GM21528 (cell line): Measurements from ENCODE around the gene FXYD7.
"Not testable (repeated sequence)": the region's sequence is repeated elsewhere in the genome, so short reads cannot be mapped to it uniquely, and the experiment has no call there.

Experiments
- ATAC-seq: cut with Tn5 transposase; IDR thresholded peaks from one replicate; pipeline ENCODE4 v1.9.1; 2021; ENCODE audit warnings: mild to moderate bottlenecking, moderate library complexity; ENCODE audit not compliant: unreplicated experiment, low FRiP score

Gene FXYD7, protein sequence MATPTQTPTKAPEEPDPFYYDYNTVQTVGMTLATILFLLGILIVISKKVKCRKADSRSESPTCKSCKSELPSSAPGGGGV

GRCh38 chr19:35143231-35143715 is at the start of gene FXYD7:
FXYD7 (plus strand) TSS chr19:35143255; CDS start chr19:35143334, 79 bp downstream.
- no peak for ATAC-seq

- ATAC-seq, result no peak
These were observed 49.6 kb upstream of the FXYD7 start for GRCh38 chr19:35093430-35093829.

GRCh38 chr19:35093941-35094647 is 49.0 kb upstream of the FXYD7 start:
- ATAC-seq, result no peak

- ATAC-seq, result no peak
These were observed 48.4 kb upstream of the FXYD7 start for GRCh38 chr19:35094656-35095055.

DNA sequence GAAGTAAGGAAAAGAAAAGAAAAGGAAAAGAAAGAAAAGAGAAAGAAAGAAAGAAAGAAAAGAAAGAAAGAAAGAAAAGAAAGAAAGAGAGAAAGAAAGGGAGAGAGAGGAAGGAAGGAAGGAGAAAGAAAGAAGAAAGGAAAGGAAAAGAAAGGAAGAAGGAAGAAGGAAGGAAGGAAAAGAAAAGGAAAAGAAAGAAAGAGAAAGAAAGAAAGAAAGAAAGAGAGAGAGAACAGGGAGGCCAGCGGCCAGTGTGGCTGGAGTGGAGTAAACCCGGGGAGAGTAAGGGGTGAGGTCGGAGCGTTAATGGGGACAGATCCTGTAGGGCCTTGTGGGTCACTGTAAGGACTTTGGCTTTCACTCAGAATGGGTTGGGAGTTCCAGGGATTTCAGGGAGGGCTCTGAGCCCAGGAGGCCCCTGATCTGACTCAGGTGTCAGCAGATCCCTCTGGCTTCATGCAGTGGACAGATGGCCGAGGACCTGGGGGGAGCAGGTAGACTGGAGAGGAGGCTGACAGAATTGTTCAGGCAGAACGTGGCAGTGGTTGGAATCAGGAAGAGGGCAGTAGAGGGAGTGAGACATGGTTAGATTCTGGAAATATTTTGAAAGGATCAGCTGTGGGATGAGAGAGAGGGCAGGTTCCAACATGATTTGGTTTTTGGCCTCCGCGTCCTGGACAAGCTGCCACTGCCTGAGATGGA is 47.2 kb upstream of the FXYD7 start:
- ATAC-seq, result no peak

DNA sequence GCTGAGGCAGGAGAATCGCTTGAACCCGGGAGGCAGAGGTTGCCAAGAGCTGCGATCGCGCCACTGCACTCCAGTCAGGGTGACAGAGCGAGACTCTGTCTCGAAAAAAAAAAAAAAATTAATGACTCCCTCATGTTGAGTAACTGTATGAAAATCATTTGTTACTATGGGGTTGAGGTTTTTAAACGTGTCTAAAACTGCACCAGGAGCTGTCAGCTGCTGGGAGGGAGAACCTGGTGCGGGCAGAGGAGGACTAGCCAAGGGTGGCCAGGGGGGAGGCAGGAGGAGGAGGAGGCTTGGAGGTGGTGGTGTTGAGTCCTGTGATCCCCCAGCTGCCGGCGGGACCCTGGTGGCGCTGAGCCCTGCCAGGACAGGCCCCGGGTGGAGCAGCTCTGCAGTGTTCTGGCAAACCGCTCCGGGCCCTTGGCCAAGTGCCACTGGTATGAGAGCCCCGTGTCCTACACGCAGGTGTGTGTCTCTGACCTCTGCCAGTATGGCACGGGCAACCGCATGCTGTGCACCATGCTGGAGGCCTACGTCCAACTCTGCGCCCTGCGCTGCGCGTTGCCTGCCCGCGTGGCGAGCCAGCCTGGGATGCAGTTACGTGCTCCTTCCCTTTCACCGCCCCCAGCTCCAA is 44.5 kb upstream of the FXYD7 start:
- no peak for ATAC-seq

DNA sequence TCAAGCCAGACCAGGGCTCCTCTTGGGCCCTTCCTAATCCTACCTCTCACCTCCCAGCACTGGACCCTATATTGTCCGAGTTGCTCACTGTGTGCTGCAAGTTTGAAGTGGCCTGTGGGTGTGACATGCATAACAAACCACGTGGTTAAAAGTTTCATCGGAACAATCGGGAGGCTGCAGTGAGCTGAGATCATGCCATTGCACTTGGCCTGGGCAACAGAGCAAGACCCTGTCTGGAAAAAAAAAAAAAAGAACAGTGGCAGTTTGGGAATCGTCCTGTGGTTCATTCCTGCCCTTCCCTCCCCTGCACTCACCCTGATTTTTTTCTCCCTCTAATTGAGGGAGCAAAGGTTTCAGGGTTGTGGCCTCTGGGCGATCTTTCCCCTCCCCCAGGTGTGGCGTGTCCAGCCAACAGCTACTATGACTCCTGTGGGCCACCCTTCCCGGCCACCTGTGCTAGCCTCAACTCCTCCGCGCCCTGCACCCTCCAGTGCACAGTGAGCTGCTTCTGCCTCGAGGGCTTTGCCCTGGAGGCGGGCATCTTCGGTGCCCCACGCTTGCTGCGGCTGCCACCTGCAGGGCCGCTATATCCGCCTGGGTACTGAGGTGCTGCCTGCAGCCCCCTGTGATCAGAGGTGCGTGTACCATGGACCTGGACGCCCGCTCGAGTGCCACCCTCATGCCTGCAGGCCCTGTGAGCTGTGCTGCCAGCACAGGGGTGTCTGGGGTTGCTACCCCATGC is 43.7 kb upstream of the FXYD7 start:
- ATAC-seq, result no peak

DNA sequence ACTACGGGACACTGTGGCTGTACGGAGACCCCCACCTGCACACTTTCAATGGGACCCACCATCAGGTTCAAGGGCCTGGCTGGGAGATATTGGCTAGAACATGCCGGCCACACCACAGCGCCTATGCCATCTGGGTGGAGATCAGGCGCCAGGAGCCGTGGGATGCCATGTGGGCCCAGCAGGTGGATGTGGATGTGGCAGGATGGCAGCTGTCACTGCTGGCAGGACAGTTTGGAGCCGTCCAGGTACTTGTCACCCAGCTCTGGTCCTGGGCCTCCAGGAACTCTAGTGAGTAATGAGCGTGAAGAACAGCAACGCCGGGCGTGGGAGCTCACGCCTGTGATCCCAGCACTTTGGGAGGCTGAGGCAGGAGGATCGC is 43.2 kb upstream of the FXYD7 start:
- no peak for ATAC-seq

GRCh38 chr19:35100588-35101533 is 42.2 kb upstream of the FXYD7 start:
- no peak for ATAC-seq

DNA sequence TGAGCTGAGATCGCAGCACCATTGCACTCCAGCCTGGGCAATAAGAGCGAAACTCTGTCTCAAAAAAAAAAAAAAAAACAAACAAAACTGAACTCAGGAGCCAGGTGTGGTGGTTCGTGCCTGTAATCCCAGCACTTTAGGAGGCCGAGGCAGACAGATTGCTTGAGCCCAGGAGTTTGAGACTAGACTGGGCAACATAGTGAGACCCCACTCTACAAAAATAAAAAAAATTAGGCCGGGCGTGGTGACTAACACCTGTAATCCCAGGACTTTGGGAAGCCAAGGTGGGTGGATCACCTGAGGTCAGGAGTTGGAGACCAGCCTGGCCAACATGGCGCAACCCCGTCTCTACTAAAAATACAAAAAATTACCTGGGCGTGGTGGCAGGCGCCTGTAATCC is 41.1 kb upstream of the FXYD7 start:
- not testable (repeated sequence) for ATAC-seq

DNA sequence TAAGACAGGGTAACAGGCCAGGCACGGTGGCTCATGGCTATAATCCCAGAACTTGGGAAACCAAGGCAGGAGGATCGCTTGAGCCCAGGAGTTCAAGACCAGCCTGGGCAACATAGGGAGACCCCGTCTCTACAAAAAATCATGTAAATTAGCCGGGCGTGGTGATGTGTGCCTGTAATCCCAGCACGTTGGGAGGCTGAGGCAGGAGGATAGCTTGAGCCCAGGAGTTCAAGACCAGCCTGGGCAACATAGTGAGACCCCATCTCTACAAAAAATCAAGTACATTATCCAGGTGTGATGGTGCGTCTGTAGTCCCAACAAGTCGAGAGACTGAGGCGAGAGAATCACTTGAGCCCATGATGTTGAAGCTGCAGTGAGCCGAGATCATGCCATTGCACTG is 39.4 kb upstream of the FXYD7 start:
- not testable (repeated sequence) for ATAC-seq

DNA sequence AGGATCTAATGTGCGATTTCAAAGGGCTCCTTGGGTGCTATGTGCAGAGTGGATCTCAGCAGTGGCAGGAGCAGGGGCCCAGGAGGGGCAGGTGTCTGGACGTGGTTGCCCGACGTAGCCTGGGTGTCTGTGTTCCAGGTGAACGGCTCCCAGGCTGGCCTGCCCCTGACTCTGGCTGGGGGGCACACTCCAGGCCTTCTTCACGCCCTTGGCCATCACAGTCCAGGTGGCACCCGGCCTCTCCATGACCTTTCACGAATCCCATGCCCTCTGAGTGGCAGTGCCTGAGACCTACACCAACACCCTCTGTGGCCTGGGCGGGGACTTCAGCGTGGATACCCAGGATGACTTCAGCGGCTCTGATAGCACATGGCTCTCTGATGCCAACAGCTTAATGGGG is 38.7 kb upstream of the FXYD7 start:
- ATAC-seq, result no peak

DNA sequence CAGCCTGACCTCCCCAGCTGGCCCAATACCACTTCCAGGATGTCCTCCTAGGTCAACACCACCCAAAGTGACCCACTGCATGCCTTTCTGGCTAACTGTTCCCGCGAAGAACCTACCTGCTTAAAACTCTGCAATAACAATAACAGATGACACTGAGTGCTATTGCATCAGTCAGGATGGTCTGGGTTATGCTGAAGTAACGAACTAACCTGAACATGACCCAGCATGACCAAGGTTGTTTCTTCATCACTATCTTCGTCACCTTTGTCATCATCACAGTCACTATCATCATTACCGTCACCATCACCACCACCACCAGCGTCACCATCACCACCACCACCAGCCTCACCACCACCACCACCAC is 38.0 kb upstream of the FXYD7 start:
- no peak for ATAC-seq

- no peak for ATAC-seq
These were observed 37.4 kb upstream of the FXYD7 start for GRCh38 chr19:35105411-35106290.

DNA sequence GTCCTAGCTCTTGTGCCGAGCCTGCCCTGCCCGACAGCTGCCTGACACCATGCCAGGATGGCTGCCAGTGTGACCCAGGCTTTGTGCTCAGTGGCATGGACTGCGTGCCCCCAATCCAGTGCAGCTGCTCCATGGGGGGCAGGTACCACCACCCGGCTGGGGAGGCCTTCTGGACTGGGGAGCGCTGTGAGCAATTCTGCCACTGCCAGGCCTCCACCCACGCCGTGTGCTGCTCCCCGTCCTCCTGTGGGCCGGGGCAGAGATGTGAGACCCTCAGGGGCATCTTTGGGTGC is 36.8 kb upstream of the FXYD7 start:
- no peak for ATAC-seq

DNA sequence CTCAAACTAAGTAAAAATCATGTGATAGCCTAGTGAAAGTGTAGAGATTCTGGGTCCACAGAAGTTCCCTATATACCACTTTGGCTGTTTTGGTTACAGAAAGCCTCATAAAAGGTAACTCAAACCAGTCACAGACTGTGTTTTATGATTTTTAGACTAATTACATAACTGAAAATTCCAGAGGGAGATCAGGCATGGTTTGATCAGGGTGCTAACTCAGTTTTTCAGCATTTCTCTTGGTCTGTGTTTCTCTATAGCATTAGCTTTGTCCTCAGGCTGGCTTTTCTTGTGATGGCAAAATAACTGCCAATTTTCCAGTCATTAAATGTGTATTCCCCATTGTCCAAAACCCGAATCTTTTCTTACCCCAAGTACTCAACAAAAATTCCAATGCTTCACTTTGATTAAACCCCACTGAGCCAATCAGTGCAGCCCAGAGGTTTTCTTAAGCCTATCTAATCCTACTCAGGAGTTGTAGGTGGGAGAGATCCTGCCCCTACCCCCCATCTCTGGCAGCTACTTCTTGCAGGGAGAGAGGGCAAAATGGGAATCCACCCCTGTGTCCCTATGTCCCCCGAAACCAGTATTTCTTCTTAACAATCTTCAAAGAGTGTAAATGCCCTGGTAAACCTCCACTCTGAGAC is 36.0 kb upstream of the FXYD7 start:
- no peak for ATAC-seq

DNA sequence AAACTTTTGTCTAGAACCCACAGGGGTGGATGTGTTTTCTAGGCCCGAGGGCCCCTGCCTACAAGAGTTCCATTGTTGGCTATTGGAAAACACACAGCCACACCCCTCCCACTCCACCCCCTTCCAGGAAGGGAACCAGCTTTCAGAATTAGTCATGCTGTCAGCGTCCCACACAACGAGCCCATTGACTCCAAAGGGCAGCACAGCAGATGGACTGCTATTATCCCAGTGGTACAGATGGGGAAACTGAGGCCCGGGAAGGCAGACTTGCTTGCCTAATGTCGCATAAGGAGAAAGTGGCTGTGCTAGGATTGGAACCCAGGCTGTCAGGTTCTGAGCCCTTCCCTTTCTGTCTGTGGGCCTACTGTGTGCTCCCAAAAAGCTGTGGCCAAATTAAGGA is 35.5 kb upstream of the FXYD7 start:
- ATAC-seq, result no peak

- no peak for ATAC-seq
These were observed 34.3 kb upstream of the FXYD7 start for GRCh38 chr19:35108730-35109129.
